ENCODE results near the gene TRIO. TPM values are rescaled to one million over a fixed set of nuclear protein-coding genes. Genes with fewer than 3 reads are reported as not detected.

Gene TRIO
- total and polyA plus RNA-seq, 2 of the 8 experiments (the other 6 are each of a cell fraction or from before 2014, with no cell fraction given), result 35.1 to 69.1 TPM

DNA sequence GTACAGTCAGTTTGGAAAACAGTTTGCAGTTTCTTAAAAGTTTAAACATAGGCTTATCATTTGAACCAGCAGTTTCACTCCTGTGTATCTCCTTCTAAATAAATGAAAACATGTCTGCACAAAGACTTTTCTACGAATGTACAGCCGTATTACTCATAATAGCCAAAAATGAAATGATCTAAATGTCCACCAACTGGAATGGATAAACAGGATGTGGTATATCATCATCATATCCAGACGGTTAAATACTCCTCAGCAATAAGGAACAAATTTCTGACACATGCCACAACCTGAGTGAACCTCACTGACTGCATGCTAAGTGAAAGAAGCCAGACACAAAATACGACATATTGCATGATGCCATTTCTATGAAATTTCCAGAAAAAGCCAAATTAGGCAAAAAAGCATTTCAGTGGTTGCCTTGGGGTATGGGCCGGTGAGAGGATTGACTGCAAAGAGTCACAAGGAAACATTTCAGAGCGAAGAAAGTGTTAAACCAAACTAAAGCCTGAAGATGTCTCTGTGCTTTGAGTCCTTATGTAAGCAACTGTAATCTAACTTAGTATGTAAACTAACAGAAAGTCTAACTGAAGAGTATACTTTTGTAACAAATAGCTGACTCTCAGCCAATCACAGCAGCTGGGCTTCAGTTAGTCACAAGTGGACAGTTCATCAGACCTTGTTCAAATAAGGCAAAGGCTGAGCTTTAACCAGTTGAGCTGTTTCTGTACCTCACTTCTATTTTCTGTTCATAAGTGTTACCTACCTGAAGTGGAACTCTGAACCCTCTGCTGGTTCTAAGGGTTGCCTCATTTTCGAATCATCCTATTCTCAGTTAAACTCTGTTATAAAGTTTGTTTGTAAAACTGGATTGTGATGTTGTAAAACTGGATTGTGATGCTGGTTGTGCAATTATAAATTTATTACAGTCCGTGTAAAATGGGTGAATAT is 65.2 kb downstream of the TRIO start (continued):
- TF ChIP-seq MAFK (IDR thresholded peaks at IDR 0.05; ENCODE audit: low read depth, low read length), result no peak
- TF ChIP-seq CTBP2 (IDR thresholded peaks at IDR 0.05; ENCODE audit: borderline replicate concordance, insufficient read depth, insufficient read length, low read length), result no peak
- TF ChIP-seq EZH2 (IDR thresholded peaks at IDR 0.05; ENCODE audit: low read depth, low read length, severe bottlenecking), result no peak
- TF ChIP-seq FOSL1 (IDR thresholded peaks at IDR 0.05; ENCODE audit: insufficient read depth, low read depth, low read length), result no peak
- TF ChIP-seq NANOG (IDR thresholded peaks at IDR 0.05; ENCODE audit: insufficient read depth, low read depth, low read length, poor library complexity, severe bottlenecking), result no peak
- no peak for TF ChIP-seq KDM1A (IDR thresholded peaks at IDR 0.05; ENCODE audit: borderline replicate concordance, low read length)
- TF ChIP-seq, protein P1, sequence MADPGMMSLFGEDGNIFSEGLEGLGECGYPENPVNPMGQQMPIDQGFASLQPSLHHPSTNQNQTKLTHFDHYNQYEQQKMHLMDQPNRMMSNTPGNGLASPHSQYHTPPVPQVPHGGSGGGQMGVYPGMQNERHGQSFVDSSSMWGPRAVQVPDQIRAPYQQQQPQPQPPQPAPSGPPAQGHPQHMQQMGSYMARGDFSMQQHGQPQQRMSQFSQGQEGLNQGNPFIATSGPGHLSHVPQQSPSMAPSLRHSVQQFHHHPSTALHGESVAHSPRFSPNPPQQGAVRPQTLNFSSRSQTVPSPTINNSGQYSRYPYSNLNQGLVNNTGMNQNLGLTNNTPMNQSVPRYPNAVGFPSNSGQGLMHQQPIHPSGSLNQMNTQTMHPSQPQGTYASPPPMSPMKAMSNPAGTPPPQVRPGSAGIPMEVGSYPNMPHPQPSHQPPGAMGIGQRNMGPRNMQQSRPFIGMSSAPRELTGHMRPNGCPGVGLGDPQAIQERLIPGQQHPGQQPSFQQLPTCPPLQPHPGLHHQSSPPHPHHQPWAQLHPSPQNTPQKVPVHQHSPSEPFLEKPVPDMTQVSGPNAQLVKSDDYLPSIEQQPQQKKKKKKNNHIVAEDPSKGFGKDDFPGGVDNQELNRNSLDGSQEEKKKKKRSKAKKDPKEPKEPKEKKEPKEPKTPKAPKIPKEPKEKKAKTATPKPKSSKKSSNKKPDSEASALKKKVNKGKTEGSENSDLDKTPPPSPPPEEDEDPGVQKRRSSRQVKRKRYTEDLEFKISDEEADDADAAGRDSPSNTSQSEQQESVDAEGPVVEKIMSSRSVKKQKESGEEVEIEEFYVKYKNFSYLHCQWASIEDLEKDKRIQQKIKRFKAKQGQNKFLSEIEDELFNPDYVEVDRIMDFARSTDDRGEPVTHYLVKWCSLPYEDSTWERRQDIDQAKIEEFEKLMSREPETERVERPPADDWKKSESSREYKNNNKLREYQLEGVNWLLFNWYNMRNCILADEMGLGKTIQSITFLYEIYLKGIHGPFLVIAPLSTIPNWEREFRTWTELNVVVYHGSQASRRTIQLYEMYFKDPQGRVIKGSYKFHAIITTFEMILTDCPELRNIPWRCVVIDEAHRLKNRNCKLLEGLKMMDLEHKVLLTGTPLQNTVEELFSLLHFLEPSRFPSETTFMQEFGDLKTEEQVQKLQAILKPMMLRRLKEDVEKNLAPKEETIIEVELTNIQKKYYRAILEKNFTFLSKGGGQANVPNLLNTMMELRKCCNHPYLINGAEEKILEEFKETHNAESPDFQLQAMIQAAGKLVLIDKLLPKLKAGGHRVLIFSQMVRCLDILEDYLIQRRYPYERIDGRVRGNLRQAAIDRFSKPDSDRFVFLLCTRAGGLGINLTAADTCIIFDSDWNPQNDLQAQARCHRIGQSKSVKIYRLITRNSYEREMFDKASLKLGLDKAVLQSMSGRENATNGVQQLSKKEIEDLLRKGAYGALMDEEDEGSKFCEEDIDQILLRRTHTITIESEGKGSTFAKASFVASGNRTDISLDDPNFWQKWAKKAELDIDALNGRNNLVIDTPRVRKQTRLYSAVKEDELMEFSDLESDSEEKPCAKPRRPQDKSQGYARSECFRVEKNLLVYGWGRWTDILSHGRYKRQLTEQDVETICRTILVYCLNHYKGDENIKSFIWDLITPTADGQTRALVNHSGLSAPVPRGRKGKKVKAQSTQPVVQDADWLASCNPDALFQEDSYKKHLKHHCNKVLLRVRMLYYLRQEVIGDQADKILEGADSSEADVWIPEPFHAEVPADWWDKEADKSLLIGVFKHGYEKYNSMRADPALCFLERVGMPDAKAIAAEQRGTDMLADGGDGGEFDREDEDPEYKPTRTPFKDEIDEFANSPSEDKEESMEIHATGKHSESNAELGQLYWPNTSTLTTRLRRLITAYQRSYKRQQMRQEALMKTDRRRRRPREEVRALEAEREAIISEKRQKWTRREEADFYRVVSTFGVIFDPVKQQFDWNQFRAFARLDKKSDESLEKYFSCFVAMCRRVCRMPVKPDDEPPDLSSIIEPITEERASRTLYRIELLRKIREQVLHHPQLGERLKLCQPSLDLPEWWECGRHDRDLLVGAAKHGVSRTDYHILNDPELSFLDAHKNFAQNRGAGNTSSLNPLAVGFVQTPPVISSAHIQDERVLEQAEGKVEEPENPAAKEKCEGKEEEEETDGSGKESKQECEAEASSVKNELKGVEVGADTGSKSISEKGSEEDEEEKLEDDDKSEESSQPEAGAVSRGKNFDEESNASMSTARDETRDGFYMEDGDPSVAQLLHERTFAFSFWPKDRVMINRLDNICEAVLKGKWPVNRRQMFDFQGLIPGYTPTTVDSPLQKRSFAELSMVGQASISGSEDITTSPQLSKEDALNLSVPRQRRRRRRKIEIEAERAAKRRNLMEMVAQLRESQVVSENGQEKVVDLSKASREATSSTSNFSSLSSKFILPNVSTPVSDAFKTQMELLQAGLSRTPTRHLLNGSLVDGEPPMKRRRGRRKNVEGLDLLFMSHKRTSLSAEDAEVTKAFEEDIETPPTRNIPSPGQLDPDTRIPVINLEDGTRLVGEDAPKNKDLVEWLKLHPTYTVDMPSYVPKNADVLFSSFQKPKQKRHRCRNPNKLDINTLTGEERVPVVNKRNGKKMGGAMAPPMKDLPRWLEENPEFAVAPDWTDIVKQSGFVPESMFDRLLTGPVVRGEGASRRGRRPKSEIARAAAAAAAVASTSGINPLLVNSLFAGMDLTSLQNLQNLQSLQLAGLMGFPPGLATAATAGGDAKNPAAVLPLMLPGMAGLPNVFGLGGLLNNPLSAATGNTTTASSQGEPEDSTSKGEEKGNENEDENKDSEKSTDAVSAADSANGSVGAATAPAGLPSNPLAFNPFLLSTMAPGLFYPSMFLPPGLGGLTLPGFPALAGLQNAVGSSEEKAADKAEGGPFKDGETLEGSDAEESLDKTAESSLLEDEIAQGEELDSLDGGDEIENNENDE (IDR thresholded peaks at IDR 0.05; ENCODE audit: insufficient replicate concordance, low read length), result no peak
- TF ChIP-seq SIN3A (conservative IDR thresholded peaks at IDR 0.05 in 1 of 2, IDR thresholded peaks at IDR 0.05 in 1 of 2; ENCODE audit: low read depth in 1 of 2, low read length in 2 of 2), result no peak
